GM19238 (cell line): ENCODE results near the gene TXNDC5.

Experiments used
- DNase-seq: peaks from one replicate; pipeline ENCODE4 v3.0.0; 2011; ENCODE audit warnings: low spot score; ENCODE audit not compliant: insufficient read length

TXNDC5 gene

DNA sequence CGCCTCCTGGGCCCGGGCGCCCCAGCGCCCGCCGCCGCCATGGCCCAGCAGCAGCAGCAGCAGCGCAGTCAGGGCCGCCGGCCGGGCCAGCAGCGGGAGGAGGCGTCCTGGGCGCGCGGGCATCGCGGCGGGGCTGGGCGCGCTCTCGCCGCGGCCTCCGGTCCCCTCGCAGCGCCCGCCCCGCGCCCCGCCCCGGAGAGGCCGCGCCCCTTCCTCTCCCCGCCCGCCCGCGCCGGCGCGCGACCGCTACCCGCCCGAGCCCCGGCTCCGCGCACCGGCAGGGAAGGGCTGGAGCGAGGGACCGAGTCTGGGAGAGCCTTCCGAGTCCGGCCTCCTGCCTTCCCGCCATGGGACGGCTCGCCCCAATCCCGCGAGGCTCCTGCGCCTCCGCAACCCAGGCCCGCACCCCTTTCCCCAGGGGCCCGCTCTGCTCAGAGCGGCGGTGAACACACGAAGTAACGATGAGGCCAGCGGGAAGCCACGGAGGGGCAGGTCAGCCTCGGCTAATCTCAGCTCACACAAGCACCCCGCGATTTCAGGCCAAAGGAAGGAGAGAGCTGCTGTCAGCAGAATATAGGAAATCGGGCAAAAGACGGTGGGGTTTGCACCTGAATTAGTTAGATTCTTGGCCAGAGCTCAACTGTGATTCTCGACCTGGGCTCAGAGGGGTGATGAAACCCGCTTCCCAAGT lies at the start of gene TXNDC5:
TSS of gene TXNDC5 (minus strand) at position 135 of the 691 bp plus-strand sequence. CDS start at position 123, 12 bp downstream.
- DNase-seq: peak; percentile 76

DNA sequence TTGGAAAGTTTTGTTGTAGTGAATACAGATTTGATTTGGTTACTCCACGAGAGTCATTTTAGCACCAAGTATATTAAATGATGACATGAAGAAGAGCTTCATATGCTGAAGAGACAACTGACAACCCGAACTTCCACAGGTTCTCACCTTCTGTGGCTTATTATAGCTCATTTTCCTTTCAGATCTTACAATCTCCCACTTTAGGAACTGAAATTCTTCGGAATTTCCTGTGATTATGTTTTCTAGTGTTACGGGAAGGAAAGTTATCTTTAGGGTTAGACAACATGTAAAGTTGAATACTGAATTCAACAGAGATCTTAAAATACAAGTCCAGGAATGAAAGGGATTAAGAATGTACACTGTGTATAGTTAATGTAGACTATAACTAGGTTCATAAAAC lies 49.6 kb upstream of the TXNDC5 start:
- DNase-seq: no peak

GRCh38 chr6:7959453-7959852 lies 48.9 kb upstream of the TXNDC5 start:
- no peak for DNase-seq

- no peak for DNase-seq
Observed at GRCh38 chr6:7958464-7958863, 47.9 kb upstream of the TXNDC5 start.

- DNase-seq: no peak
Observed at GRCh38 chr6:7956257-7956656, 45.7 kb upstream of the TXNDC5 start.

DNA sequence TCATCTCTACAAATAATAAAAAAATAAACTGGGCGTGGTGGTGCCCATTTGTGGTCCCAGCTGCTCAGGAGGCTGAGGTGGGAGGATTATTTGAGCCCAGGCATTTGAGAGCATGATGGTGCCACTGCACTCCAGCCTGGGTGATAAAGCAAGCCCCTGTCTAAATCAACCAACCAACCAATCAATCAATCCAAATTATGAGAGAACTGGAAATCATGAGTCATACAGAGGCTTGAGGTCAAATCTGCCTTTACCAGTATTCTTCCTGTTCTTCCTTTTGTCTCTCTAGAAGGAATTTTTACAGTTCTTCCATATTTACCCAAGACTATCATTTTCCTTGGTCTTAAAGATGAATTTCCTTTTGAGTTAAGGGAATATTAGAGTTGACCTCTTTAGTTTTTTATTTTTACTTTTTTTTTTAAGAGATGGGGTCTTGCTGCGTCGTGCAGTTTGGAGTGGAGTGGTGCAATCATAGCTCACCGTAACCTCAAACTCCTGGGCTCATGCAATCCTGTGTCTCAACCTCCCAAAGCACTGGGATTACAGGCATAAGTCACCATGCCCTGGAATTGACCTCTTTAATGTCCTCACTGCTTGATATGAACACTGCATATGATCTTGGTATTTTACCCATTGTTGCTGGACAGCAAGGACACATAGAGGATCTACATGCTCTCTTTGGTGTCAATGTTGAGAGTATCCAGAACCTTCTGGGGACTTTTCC lies 44.1 kb upstream of the TXNDC5 start:
- no peak for DNase-seq

DNA sequence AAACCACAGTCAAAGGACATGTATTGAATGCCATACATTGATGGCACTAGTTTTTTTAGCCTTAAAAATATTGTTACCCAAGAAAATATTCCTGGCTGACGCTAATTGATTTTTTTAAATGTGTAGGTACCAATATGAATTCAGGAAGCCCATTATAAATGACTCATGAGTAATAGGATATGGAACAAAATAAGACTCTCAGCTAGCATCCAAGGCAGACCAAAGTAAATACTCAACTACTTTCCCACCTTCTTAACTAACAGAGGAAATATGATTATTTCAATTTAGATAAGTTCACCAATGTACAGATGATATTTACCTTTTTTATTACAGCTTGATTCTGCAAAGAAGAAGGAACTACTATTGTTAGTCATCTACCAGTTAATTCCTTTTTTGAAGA lies 43.2 kb upstream of the TXNDC5 start:
- DNase-seq: no peak

DNA sequence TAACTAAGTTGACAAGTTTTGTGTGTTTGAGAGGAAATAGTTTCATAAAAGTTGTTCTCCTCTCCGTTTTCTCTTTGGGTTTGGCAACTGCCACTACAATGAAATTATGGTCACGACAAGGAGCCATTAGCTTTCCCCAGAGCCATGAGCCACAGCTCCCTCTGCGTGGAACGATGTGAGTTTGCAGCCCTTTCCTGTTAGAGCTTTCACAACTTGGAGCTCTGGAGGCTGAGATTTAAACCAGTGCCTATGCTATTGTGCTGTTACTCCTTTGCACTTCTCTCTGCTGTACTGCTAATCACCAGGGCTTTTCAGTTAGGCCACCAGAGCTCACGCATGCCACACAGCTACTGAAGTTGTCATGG lies 29.3 kb upstream of the TXNDC5 start:
- no peak for DNase-seq

DNA sequence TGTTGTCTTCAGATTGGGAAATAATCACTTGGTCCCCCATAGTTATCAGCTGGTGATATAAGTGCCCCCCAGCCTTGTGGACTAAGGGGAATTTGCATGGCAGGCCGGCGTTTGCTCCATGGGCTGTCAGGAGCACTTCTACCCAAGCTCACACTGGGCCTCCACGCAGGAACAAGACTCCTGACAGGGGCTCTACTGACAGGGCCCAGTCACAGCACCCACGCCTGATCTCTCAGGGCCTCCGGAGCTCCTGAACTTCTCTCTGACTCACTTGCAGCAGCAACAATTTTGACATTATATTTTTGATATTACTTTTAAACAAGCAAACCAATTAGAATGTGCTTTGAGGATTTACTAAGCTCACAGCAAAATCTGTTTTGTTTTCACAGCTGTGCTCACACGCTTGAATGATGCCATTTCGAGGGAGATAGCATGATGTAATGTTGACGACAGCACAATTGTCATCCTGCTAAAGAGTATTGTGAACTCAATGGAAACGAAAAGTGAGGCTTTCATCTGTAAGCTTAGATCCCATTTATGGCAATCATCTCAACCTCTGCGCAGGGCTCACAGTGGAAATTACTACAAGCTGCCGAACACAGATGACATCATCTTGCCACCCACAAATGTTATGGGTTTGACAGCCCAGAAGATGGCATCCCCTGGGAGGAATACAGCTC lies 28.7 kb upstream of the TXNDC5 start:
- no peak for DNase-seq

DNA sequence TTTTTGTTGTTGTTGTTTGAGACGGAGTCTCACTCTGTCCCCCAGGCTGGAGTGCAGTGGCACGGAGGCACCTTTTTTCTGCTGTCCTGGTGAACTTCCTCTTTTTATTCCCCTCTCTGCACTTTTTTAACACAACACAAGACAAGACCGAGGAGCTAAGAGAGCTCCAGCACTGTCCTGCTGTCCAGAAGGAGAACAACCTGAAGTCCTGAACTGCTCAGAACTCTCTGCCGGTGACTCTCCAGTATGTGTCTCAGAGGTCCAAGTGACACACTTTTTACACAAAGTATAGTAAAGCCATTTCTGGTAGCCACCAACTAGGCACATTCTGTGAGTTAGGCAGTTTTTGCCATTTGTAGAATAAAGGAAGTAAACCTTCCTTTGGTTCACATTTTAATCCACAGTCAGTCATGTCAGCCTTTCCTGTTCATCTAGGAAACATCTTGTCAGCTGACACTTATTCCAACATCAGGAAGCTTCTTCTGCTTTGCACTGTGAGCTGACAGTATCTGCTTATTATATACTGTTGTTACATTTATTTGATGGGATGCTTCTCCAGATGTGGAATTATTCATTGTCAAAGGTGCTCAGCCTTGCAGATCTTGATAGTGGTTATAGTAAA lies 28.1 kb upstream of the TXNDC5 start:
- DNase-seq: no peak

GRCh38 chr6:7933794-7934193 lies 23.2 kb upstream of the TXNDC5 start:
- DNase-seq: no peak

DNA sequence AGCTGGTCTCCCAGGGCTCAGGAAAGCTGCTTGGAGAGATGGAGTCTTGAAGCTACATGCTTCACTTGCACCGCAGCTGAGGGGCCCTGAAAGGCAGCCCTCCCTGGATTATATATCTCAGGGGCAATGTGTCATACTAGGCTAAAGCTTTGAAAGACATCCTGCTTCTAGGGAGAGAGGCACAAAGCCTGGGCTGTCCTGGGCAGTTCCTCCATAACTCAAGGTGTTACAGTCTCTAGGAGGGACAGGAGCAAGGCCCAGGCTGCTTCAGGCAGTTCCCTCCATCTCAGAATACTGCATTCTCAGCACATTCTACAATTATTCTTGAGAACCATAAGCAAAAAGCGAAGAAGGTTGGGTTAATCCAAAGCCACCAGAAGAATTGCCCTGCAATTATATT lies 22.0 kb upstream of the TXNDC5 start:
- no peak for DNase-seq

DNA sequence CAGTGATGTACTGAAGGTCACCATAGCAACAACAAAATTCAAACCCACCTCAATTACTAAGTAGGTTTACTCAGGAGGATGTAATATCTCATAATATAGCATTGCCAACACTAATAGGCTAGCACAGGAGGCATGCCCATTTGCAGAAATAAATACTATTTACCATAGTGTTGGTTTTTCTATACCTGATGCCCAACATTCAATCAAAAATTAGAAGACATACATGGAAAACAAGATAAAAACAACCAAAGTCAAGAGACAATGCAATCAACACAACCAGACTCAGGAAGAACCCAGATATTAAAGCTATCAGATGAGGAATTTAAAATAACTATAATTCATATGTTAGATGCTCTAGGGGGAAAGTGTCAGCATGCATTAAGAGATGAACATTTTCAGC lies 14.3 kb upstream of the TXNDC5 start:
- no peak for DNase-seq

DNA sequence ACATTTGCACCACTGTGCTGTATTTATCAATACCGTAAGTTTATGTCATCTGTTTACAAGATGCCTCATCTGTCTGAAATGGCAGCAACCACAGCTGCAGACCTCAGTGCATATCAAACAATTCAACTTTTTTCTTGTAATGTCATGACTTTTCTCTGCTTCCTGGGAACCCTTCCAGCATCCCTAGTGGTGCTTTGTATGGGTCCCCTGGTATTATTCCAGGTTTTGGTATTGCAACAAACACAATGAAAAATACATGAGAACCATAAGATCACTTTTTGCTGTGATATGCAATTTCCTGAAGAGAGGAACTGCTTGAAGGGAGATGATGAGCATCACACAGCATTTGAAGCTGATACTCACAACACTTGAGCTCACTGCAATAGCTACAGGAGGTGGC lies 12.0 kb upstream of the TXNDC5 start:
- DNase-seq: no peak

DNA sequence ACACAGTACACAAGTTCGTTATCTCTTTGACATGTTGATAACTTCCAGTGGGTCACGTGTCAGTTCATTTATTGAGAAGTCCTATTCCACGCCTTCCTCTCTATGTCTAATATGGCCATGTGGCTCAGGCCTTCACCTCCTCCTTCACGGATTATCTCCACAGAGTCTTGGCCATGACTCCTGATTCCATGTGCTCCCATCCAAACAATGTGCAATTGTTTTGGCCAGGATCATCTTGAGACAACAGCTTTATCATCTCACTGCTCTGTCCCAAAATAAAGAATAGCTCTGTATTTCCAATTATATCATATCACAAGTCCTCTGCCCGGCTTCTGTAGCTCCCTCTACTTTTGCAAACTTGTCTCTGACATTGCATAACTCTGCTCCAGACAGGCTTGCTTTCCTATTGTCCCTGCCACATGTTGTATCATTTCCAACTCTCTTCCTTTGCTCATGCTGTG lies 11.1 kb upstream of the TXNDC5 start:
- no peak for DNase-seq

- no peak for DNase-seq
Observed at GRCh38 chr6:7921046-7921445, 10.5 kb upstream of the TXNDC5 start.

- DNase-seq: no peak
Observed at GRCh38 chr6:7920425-7920824, 9.8 kb upstream of the TXNDC5 start.

DNA sequence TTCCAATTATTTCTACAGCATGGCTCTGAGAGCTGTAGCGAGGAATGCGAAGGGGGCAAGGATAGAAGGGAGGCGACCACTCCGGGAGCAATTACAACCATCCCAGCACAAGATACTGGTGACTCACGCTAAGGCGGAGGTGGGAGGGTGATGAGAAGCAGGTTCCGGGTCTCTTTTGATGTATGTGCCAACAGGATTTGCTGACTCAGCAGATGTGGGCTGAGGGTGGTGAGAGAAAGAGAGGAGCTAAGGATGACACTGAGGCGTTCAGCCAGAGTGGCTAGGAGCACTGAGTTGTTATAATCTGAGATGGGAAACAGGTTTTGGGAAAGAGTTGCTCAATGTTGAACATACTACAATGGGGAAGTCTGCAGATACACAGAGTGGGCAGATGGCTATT lies 9.3 kb upstream of the TXNDC5 start:
- no peak for DNase-seq

GRCh38 chr6:7918403-7918802 lies 7.8 kb upstream of the TXNDC5 start:
- DNase-seq: no peak

DNA sequence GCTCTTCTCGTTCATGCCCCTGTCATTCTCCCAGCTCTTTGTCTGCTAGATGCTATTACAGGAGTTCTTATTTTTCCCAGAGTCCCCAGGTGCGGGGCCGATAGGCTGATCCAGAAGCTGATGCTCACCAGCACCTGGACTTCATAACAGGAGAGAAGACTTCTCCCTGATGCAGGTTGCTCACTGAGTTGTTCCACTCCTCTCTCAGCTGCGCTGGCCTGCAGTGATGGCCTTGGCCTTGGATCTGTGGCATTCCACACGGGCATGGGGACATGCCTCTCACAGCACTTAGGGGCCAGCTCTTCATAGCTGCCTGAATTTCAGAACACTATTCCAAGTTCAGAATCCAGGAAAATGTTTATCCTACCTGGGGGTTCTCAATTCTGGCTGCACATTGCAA lies 7.1 kb upstream of the TXNDC5 start:
- DNase-seq: no peak

GRCh38 chr6:7916959-7917358 lies 6.4 kb upstream of the TXNDC5 start:
- no peak for DNase-seq
